Skeletal muscle satellite cell (primary cell): ENCODE data around the gene AP5S1. TPM values are rescaled to one million over a fixed set of nuclear protein-coding genes. Genes with fewer than 3 reads are reported as not detected.

ENCODE experiments used
- H3K27me3 ChIP-seq: 2 replicates; pipeline ENCODE4 v1.7.0; 2013; ENCODE audit warnings: low read length; ENCODE audit not compliant: control insufficient read depth, insufficient read depth
- H3K36me3 ChIP-seq: 2 replicates; pipeline ENCODE4 v1.7.0; 2013; ENCODE audit warnings: mild to moderate bottlenecking, control low read depth, low read length; ENCODE audit not compliant: insufficient read depth
- H3K4me1 ChIP-seq: 2 replicates; pipeline ENCODE4 v1.7.0; 2013; ENCODE audit warnings: low read length; ENCODE audit not compliant: control insufficient read depth, insufficient read depth
- H3K4me2 ChIP-seq: 2 replicates; pipeline ENCODE4 v1.7.0; 2013; ENCODE audit warnings: mild to moderate bottlenecking, low read length
- H3K4me3 ChIP-seq: 2 replicates; pipeline ENCODE4 v1.7.0; 2013; ENCODE audit warnings: low read length
- H3K9ac ChIP-seq: 2 replicates; pipeline ENCODE4 v1.7.0; 2013; ENCODE audit warnings: mild to moderate bottlenecking, low read depth, low read length, moderate library complexity
- H3K9me3 ChIP-seq: replicated peaks from 2 replicates; pipeline ENCODE4 v1.7.0; 2013; ENCODE audit warnings: mild to moderate bottlenecking, control low read depth, low read length
- total RNA-seq: library from RNA; depleted of rRNA; stranded (reverse); fragments of >200 nt; gene quantifications from 2 replicates; pipeline ENCODE4 v1.2.3, GENCODE V29; 2012; rRNA removed

The AP5S1 gene, protein sequence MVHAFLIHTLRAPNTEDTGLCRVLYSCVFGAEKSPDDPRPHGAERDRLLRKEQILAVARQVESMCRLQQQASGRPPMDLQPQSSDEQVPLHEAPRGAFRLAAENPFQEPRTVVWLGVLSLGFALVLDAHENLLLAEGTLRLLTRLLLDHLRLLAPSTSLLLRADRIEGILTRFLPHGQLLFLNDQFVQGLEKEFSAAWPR
- 20.5 and 22.1 TPM in 2 replicates for total RNA-seq

DNA sequence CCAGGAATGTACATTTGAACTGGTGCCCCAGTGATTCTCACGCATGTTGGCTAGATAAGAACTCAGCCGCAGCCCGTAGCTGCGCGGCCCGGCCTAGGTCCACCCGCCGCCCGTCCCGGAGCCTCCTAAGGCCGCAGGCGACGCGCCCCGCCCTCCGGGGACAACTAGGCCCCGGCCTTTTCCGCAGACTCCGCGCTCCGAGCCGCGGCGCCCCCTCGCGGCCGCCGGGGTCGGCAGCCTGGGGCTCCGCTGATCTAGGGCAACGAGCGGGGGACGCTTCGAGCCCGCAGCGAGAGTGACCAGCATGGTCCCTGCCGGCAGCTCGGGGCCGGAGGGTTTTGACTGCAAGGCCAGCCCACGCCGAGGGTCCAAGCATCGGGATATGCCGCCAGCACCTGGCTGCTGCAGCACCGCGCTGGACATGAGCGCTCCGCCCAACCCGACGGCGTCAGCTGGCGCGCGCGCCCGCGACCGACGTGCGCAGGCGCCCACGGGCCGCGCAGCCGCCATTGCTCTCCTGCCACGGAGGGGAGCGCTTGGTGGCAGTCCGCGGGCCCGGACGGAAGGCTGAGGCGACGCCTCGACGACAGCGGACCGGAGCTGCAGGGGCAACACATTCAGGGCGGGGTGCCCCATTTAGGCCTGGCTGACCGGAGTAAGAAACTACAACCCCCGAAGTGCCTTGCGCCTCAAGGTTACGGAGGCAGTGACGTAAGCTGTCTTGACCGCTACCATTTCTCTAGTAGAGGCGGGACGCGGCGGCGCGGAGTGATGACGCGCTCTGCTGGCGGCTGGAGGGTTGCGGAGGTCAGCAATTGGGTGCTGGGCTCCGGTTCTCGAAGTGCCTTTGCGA, at the start of gene AP5S1:
Gene AP5S1, plus strand, starts transcription at position 500 of the 853 bp plus-strand sequence. CDS start 1,571 bp downstream, outside the sequence.
- Histone ChIP-seq H3K4me1 (peaks cover 21% of the 10 kb centered on the region), H3K36me3 (peaks cover 24% of the 10 kb centered on the region), H3K9ac (peak within 1 kb of the TSS; percentile 99), H3K9me3 (no peaks in the 10 kb centered on the region), H3K27me3 (no peaks in the 10 kb centered on the region), H3K4me3 (peak within 1 kb of the TSS; percentile 99), H3K4me2 (peak within 1 kb of the TSS; percentile 96)

DNA sequence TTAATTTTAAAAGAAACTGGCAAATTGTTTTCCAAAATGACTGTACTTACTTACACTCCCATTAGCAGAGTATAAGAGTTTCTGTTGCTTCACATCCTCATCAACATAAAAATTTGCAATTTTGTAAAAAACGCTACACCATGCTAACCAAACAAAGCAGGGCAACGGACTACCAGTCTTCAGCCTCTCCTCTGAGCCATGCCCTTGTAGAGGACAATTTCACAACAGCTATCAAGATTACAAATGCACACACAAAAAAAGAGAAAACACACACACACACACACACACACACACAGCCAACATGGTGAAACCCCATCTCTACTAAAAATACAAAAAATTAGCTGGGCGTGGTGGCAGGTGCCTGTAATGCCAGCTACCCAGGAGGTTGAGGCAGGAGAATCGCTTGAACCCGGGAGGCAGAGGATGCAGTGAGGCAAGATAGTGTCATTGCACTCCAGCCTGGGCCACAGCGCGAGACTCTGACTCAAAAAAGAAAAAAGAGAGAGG, 48.7 kb upstream of the AP5S1 start:
- no peaks in the 10 kb centered on the region for H3K27me3 ChIP-seq
- H3K4me3 ChIP-seq, result no peak overlapping the region
- no peak overlapping the region for H3K9ac ChIP-seq
- no peaks in the 10 kb centered on the region for H3K9me3 ChIP-seq
- H3K36me3 ChIP-seq, result no peaks in the 10 kb centered on the region
- H3K4me2 ChIP-seq, result no peak overlapping the region
- peaks cover 20% of the 10 kb centered on the region for H3K4me1 ChIP-seq

DNA sequence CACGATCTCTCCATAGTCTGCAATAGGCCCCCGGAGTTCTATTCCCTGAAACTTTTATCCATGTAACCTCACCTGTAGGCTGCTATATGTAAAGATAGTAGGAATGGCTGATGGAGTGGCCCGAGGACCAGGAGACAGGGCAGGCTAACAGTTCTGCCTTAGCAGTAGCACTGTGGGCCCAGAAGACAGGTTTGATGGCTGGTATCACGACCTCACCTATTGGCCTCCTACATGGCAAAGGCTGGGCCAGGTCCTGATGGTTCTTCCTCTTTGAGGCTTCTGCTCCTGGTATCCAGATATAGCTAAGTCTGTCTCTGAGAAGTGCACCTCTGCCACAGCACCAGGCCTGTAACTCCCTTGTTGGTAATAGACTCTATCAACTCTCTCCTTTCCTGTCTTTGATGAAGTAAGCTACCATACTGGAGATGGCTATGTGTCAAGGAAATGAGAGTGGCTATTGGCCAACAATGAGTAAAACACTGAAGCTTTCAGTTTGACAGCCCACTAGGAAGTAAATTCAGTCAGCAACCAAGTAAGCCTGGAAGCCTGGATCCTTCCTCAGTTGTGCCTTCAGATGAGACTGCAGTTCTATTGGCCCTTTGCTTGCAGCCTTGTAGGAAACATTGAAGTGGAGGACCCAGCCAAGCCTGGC, 44.8 kb upstream of the AP5S1 start:
- Histone ChIP-seq H3K4me2 (no peak overlapping the region), H3K4me3 (no peak overlapping the region), H3K4me1 (peaks cover 12% of the 10 kb centered on the region), H3K9me3 (no peaks in the 10 kb centered on the region), H3K36me3 (no peaks in the 10 kb centered on the region), H3K9ac (no peak overlapping the region), H3K27me3 (no peaks in the 10 kb centered on the region)

DNA sequence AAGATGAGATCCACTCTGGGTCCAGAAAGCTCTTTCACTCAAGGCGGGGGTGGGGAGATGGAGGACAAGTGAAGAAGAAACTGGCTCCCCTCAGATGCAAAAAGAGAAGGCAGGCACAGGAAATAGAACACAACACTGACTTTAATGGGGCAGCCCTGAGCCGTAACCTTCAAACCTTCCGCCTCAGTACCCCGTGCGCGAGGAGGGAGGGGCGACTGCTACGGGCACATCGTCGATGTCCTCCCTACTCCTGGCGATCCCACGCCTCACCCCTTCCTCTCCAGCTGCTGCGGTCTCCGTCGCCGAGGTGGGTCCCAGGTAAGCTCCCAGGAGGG, 43.0 kb upstream of the AP5S1 start:
- Histone ChIP-seq H3K27me3 (no peaks in the 10 kb centered on the region), H3K4me3 (peak overlapping the region; percentile 80), H3K9me3 (no peaks in the 10 kb centered on the region), H3K4me1 (peaks cover 17% of the 10 kb centered on the region), H3K4me2 (peak overlapping the region; percentile 99), H3K9ac (peak overlapping the region; percentile 72), H3K36me3 (no peaks in the 10 kb centered on the region)

DNA sequence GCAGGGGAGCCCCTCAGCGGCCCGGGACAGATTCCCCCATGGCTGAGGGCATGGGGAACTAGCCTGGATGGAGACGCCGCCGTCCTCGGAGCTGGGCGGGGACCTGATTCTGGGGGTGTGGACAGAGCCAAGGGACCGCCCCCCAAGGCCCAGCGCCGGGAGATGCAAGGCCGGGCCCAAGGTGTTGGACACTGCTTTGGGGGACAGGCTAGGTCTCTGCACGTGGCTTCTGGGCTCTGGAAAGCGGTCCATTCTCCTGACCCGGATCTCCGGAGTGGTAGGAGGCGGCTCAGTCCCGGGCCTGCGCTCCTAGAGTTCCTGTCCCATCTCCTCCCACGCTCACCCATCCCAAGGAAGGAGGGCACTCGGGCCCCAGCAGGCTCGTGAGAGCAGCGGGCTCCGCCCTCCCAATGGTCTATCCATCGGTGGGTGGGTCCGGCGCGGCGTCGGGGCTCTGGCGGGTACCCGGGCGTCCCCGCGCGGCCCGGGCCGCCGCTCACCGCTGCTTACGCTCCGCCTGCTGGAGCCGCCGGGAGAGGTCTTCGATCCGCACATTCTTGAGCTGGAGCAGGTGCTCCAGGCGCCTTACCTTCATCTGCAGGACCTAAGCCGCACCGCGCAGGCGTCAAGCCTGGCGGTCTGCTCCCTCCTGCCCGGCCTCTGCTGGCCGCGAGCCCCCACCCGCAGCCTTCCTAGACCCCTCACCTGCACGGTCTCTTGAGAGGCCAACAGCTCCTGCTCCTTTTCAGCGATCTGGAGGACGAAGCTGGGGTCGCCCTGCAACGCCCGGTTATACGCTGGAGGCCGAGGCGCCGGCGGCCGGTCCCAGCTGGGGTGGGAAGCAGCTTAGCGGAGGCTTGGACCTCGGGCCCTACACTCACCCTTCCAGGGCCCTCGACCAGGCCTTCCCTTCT, 42.4 kb upstream of the AP5S1 start:
- Histone ChIP-seq H3K36me3 (no peaks in the 10 kb centered on the region), H3K9ac (peak overlapping the region; percentile 72), H3K4me3 (peak overlapping the region; percentile 80), H3K9me3 (no peaks in the 10 kb centered on the region), H3K4me1 (peaks cover 17% of the 10 kb centered on the region), H3K4me2 (peak overlapping the region; percentile 99), H3K27me3 (no peaks in the 10 kb centered on the region)

DNA sequence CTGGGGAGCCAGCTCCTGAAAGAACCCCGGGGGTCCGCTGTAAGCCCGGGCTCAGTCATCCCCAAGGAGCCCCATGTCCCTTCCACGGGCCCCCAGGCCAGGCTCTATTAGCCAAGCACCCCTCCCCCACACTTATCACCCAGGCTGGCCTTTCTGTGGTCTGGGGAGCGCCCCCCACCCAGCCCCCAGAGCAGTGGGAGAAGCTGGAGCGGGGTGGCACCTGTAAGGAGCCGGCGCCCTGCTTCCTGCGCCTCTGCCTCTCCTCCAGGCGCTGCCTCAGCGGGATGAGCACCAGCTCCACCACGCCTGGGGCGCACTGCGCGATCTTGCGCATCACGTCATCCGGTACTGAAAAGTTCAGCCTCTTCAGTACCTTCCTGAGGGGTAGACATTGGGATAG, 41.4 kb upstream of the AP5S1 start:
- no peak overlapping the region for H3K4me2 ChIP-seq
- no peak overlapping the region for H3K4me3 ChIP-seq
- no peaks in the 10 kb centered on the region for H3K27me3 ChIP-seq
- H3K9ac ChIP-seq, result no peak overlapping the region
- peaks cover 24% of the 10 kb centered on the region for H3K4me1 ChIP-seq
- no peaks in the 10 kb centered on the region for H3K9me3 ChIP-seq
- peaks cover 6% of the 10 kb centered on the region for H3K36me3 ChIP-seq

DNA sequence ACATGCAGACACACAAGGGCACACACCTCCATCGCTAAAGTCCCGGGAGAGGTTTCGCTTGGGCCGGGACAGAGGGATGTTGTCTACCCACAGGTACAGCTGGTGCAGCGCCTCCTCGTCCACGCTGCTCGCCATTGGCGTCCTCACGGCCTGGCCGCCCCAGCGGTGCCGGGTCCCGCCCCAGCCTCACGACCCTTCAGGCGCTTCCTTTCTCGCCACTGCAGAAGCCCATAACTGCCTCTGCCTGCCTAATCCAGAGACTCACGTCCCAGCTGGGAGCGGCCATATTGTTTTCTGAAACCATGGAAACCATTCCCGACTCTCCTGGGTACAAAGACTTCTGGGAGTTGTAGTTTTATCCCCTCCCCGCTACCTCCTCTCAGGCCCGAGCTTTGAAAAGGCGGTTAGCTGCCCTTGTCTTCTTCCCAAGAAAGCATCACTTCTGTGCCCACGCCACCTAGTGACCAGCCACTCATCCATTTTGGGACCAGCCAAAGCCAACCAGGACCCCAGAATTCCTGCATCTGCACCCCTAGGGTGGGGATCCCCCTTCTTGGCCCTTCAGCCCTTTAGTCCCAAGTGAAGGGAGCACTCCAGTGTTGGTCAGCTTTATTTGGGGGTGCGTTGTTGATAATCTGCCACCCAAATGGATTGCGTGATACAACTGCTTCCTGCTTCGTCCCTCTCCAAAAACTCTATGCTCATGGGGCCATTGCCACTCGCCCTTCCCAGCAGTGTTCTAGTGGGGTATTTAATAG, 39.0 kb upstream of the AP5S1 start, which contains the start of gene SPEF1:
Gene SPEF1, minus strand, starts transcription at position 296 of the 758 bp plus-strand sequence. Its CDS starts 161 bp downstream, at position 135.
- Histone ChIP-seq H3K36me3 (peaks cover 20% of the 10 kb centered on the region), H3K9ac (peak within 1 kb of the TSS; percentile 32)

DNA sequence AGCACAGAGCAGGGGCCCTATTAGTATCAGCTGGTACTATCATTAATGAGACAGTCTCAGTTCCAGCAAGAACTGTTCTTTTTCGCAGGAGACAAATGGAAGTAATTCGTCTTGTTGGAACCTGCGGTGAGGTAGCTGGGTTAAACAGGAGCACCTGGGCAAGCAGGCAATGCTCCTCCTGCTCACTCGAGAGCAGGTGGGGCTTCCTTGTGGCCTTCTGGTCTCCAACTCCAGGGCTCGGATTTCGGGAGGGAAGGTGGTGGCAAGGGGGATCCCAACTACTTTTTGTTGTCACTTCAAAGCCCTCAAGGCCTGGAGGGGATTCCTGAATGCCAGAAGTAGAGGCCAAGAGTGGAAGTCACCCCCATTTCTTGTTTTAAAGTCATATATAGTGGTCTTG, 37.8 kb upstream of the AP5S1 start:
- peaks cover 47% of the 10 kb centered on the region for H3K4me1 ChIP-seq
- H3K4me2 ChIP-seq, result no peak overlapping the region
- H3K4me3 ChIP-seq, result no peak overlapping the region
- peaks cover 20% of the 10 kb centered on the region for H3K36me3 ChIP-seq
- no peaks in the 10 kb centered on the region for H3K27me3 ChIP-seq
- no peak overlapping the region for H3K9ac ChIP-seq
- no peaks in the 10 kb centered on the region for H3K9me3 ChIP-seq

More for the DNA sequence above, 39.0 kb upstream of the AP5S1 start, which contains the start of gene SPEF1:
- H3K9me3 ChIP-seq, result no peaks in the 10 kb centered on the region
- peaks cover 46% of the 10 kb centered on the region for H3K4me1 ChIP-seq
- no peaks in the 10 kb centered on the region for H3K27me3 ChIP-seq
- H3K4me2 ChIP-seq, result peak within 1 kb of the TSS; percentile 91
- peak within 1 kb of the TSS; percentile 69 for H3K4me3 ChIP-seq

DNA sequence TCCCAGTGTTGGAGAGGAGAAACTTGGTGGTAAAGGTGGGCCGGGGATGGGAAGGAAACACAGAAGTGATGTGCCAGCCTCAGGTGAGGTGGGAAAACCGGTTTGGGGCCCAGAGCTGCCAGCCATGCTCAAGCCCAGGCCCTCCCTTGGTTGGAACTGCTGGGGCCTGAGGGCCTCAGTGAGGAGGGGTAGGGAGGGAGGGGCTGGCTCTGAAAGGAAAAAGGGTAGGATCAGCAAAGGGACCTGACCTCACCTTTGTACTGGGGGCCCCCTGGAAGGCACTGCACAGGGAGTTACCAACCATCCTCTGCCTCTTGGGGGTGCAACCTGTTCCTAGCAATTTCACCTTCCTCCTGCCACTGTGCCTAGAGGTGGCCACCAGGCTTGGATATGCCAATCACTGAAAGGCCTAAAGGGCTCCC, 37.3 kb upstream of the AP5S1 start:
- Histone ChIP-seq H3K4me2 (peak overlapping the region; percentile 100), H3K4me1 (peaks cover 42% of the 10 kb centered on the region), H3K9ac (peak overlapping the region; percentile 9)

DNA sequence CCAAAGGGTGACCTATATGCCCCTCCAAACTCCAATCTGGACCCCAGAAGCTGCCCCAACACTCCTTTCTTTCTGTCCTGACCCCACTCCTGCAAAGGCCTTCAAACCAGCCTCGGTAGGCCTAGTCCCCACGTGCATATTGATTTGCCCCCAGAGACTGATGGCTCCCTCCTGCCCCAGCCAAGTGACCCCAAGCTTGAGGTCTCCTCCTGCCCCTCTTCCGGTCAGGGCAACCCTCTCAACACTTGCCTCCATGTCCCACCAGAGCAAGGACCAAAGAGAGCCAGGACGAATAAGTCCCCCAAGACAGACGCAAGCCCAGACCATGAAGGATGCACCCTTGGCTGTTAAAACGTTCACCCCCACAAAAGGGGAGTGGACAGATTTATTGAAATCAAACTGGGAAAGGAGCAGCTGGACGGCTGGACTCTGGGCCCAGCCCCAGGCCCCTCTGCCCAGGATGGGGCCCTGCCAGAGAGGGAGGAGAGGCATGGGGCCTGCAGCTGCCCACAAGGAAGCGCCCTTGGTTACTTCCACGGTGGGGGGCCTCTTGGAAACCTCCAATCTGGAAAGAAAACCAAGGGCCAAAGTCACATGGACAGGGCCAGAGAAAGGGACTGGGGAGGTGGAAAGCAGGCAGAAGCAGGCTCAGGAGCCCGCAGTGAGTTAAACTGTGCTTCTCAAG, 36.7 kb upstream of the AP5S1 start:
- peak overlapping the region; percentile 98 for H3K4me3 ChIP-seq

More for the DNA sequence above, 37.3 kb upstream of the AP5S1 start:
- no peaks in the 10 kb centered on the region for H3K27me3 ChIP-seq
- H3K36me3 ChIP-seq, result peaks cover 20% of the 10 kb centered on the region
- H3K4me3 ChIP-seq, result no peak overlapping the region
- no peaks in the 10 kb centered on the region for H3K9me3 ChIP-seq

More for the DNA sequence above, 36.7 kb upstream of the AP5S1 start:
- Histone ChIP-seq H3K27me3 (no peaks in the 10 kb centered on the region), H3K4me2 (peak overlapping the region; percentile 100), H3K9me3 (no peaks in the 10 kb centered on the region), H3K4me1 (peaks cover 40% of the 10 kb centered on the region), H3K36me3 (peaks cover 20% of the 10 kb centered on the region), H3K9ac (peak overlapping the region; percentile 86)
